Renal pelvis (tissue), 4 donors: ENCODE results near the gene SIK3. TPM values are rescaled to one million over a fixed set of nuclear protein-coding genes. Genes with fewer than 3 reads are reported as not detected.

Source experiments
- DNase-seq: peaks from one replicate; pipeline ENCODE4 v3.0.0-alpha.2; 2013
- polyA plus RNA-seq, 3 donors: library from polyadenylated mRNA; unstranded; fragments of 120-200 nt; gene quantifications; one replicate each; pipeline ENCODE4 v1.2.1, GENCODE V29; 2013; ENCODE audit not compliant: insufficient read length in 3 of 3

SIK3 gene
- polyA plus RNA-seq, 3 donors: 34.9 to 46.3 (median 45.6) TPM

DNA sequence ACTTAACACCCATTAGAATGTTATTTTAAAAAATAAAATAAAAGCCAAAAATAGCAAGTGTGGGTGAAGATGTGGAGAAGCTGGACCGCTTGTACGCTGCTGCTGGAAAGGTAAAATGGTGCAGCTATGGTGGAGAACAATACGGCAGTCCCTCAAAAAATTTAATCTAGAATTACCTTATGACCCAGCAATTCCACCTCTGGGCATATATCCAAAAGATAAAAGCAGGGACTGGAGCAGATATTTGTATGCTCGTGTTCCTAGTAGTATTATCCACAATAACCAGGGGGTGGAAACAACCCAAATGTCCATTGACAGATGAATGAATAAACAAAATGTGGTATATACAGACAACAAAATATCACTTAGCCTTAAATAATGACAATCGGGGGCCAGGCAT is 300.4 kb downstream of the SIK3 start:
- no peak for DNase-seq

DNA sequence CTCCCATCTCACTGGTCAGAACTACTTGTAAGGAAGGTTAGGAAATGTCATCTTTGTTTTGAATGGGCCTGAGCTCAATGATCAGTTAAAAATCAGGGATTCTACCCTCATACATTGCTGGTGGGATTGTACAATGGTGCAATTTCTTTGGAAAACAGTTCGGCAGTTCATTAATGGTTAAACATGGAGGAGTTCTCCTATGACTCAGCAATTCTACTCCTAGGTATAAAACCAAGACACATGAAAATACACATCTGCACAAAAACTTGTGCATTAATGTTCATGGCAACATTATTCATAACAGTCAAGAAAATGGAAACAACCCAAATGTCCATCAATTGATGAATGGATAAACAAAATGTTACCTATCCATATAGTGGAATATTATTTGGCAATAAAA is 301.7 kb downstream of the SIK3 start:
- DNase-seq: no peak

DNA sequence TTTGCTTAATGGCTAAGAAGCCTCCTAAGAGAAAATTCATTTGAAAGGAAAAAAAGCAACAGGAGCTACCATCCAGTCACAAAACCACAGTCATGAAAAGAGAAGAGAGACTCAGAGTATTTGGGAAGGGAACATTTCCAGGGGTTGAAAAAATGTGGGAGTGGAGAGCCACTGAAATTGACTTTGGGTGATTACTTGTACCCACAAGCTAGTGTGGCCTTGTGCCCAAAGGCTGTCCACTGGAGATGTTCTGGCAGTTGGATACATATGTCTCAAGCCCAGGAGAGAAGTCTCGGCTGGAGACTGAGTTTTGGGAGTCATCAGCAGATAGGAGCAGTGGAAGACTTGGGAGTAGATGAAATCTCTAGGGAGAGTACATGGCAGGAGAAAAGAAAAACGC is 303.4 kb downstream of the SIK3 start:
- DNase-seq: no peak

DNA sequence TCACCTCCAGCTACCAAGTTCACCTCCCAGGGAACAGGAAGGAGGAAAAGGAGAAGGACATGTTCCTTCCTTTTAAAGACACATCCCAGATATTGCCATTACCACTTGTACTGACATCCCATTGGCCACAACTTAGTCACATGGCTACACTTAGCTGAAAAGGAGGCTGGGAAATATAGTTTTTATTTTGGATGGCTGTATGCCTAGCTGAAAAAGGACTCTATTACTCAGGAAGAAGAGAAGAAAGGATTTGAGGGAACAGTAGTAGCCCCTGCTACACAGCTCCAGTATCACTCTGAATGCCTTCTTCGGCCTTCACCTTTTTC is 304.5 kb downstream of the SIK3 start:
- no peak for DNase-seq

Other genes with a start within 250 kb of the SIK3 start
- gene PAFAH1B2, start 45.9 kb upstream of the SIK3 start, polyA plus RNA-seq: 10 to 100 TPM; 64.9 to 81.7 (median 74.5) TPM
- 10 to 100 TPM; 39.8 to 58.6 (median 50.9) TPM for gene SIDT2, start 80.3 kb upstream of the SIK3 start, polyA plus RNA-seq
- 100 to 1,000 TPM in 2 of 3 donors, 10 to 100 TPM in 1; 96.5 to 152 (median 146) TPM for gene TAGLN, start 100.9 kb upstream of the SIK3 start, polyA plus RNA-seq
- 10 to 100 TPM; 20.7 to 33.6 (median 31.8) TPM for gene PCSK7, start 133.6 kb upstream of the SIK3 start, polyA plus RNA-seq
- 10 to 100 TPM; 30.7 to 36.4 (median 34.9) TPM for gene RNF214, start 134.2 kb upstream of the SIK3 start, polyA plus RNA-seq
- gene BACE1-AS, start 192.9 kb upstream of the SIK3 start, polyA plus RNA-seq: 10 to 100 TPM; 17.6 to 29.3 (median 22.8) TPM
- gene BACE1, start 217.8 kb upstream of the SIK3 start, polyA plus RNA-seq: 10 to 100 TPM; 55.9 to 63.6 (median 60.8) TPM
- 10 to 100 TPM; 27.3 to 39.7 (median 38.0) TPM for gene CEP164, start 229.4 kb upstream of the SIK3 start, polyA plus RNA-seq